ENCODE measurements around the gene CFAP141.

The CFAP141 gene

DNA sequence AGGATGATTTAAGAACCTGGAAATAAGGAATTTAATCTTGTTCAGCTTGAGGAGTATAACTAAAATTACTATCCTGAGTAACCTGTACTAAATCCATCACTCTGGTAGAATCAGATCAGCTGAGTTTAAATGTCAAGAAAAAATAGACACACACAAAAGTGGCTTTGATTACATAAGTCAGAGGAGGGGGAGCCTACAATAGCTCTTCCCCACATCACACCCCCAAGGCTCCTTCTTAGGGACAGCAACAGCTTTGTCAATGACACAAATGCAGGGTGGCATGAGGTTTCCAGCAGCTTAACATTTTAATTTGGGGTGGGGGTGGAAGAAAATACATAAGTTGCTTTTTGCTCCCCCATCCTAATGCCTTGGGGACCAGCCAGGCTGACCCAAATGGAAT is 38.7 kb downstream of the CFAP141 start:
- no peak for DNase-seq

DNA sequence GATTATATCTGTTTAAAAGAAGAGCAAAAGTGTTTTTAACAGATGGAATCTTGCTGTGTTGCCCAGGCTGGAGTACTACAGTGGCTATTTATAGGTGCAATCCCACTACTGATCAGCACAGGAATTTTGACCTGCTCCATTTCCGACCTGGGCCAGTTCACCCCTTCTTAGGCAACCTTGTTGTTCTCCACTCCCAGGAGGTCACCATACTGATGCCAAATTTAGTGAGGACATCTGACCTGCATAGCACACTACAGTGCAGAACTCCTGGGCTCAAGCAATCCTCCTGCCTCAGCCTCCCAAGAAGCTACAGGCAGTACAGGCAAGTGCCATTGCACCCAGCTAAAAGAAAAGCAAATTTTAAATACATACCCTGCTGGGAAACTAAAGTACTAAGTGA is 39.9 kb downstream of the CFAP141 start:
- DNase-seq, result no peak

DNA sequence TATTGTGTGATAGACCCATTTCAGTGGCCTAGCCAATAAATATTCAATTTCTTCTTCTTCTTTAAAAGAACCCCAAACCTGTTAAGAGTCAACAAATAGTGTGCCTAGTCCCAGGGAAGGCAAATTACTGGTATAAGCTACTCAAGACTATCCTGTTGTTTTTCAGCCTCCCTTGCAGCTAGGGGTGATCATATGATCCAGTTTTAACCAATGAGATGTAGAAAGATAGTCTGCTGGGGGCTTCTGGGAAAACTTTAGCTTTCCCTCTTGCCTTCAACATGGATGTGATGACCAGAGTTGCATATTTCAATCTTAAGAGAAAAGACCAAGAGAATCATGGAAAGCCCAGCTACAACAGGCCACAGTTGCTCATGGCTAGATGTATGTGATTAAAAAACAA is 46.6 kb downstream of the CFAP141 start:
- no peak for DNase-seq

DNA sequence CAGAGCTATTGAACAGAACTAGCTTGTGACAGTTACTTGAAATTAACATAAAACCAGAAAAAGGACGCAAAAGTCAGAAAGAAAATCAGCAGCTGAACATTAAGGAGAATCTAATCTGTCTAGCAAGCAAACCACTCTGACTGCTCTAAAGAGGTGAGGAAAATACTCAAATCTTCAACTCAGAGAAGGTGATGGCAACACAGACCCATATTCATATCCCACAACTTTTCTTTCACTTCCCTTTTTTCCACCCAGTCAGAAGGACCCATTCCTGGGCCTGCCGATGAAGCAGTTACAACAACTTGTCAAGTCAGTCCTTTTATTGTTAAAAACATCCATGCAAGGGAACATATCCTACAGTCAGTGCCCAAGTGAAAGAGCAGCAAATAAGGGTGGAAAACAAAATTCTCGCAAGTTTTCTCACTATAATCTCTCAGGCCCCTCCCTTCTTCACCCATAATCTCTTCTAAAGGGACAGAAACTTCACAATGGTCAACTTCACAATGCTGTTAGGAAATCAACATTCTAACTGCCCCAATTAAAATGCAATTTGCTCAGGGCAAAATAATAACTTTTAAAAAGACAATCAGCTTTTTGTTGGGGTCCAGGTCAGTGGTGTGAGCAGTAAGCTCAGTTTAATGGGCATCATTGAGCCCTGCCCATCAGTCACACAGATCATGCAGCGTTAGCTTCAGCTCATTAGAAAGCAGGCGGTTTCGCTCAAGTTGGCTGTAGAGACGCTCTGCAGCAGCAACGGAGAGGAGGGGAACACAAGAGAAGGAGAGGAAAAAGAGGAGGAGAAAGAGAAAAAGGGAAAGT is 47.6 kb downstream of the CFAP141 start:
- DNase-seq, result no peak

DNA sequence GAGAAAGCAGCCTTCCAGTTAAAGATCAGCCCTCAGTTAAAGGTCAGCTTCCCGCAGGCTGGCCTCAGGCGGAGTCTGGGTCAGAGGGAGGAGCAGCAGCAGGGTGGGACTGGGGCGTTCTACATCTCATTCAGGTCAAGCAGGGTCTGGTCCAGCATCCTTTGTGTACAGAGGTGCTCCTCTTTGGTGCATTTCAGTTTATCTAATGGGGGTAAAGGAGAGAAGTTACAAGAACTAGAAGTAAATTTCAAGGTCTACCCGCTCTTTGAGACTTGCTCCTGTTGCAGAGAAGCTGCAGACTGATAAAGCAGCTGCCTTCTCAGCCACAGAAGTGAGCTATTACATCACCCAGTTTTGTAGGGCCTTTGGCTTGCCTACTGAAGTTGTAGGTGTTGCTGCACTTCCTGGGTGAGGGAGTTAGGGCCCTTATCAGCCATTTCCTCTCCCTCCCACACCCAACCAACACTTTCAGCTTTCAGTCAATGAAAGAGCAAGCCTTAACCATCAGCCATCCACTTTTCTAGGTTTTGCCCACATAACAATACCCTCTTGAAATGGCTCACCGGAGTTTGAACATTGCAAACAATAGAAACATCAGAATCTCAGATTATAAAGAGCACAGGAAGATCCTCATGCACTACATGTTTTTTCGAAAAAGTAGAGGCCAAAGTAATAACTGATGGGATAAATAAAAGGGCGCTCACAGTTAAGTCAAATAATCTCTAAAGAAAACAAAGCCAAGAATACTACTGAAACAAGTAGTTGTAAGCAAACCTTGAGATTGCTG is 48.4 kb downstream of the CFAP141 start:
- DNase-seq, result no peak

DNA sequence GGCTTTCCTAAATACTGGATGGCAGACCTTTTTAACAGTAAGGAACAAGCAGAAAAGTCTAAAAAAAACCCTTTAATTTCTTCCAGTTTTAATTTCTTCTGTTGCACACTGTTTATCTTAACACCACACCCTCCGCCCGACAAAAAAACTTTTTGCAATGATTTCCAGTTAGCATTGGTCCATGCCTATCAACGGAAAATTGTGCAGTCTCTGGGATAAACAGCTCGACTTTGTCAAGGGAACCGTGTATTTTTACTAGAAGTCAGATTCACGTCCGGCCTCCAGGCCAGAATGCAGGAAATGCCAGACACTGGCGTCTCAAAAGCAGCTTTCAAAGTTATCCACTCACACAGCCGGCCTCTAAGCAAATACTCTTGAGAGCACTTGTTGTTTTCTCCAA is 50.9 kb downstream of the CFAP141 start:
- DNase-seq, result no peak

DNA sequence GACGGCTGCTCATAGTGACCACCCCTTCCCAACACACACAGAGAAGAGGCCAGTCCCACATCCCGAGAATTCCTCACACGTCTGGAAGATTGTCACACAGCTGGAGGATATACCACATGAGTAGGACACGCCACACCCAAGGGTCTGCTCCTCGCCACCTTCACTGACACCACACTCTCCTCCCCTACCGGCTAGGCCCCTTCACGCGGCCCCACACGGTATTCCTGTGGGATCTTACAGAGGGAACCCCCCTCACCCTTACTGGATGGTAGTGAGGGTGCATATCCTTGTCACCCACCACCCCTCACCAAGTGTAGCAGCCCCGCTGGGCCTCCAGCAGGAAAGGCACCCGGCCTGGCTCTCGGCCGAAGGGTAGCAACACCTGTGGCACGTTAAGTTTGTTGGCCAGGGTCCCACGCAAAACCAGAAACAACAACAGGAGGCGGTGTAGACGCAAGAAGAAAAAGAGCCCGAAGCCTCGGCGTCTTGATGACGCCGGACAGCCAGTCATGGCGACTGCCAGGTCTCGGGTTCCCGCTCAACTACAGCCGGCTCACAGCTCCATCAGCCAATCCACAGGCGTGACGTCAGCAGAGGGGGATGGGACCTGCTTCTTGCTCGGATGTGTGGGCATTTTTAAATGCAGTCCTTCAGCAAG is 51.5 kb downstream of the CFAP141 start, which contains the start of gene NUP210L:
Gene NUP210L (minus strand): TSS at position 540 of the 658 bp plus-strand sequence.
- no peak for DNase-seq

DNA sequence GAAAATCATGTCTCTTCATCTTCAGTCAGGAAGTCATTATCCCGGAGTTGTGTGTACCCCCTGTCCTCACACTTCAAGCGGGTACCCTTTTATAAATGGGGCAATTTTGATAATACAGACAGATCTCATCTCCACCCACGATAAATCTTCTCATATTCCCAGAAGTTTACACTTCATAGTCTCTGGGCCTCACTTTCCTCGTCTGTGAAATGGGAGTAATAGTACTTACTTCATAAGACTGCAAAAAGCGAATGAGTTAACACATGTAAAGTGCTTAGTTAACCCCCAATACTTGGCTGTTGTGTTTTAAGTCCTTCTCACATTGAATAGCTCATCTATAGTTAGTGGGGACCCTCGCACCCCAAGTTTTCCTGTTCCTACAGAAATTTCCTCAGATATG is 52.1 kb downstream of the CFAP141 start:
- no peak for DNase-seq

DNA sequence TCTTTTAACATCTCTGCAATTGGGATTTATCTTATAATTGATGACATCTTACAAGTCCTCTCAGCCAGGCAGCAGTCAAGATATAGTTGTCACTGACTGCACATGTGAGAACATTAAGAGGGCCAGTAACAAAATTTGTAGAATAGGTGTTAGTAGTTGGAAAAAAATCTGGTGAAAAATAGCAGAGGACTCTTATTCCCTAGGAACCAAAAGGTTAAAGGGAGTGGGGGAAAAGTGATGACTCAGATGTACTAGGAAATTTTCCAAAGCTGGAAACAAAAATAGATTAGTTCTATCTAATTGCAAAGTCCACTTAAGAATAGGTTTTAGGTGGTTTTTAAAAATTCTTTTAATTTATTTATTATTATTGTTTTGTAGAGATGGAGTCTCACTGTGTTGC is 54.8 kb downstream of the CFAP141 start:
- no peak for DNase-seq
